Colonic mucosa (tissue), 4 donors: ENCODE measurements around the gene KMT2E. TPM values are rescaled to one million over a fixed set of nuclear protein-coding genes. Genes with fewer than 3 reads are reported as not detected.
A peak's percentile ranks its signal among the peaks of the same experiment; 100 is the strongest.

Source experiments
- DNase-seq: peaks from one replicate; pipeline ENCODE4 v3.0.0-alpha.2; 2020
- H3K27ac ChIP-seq: fragments of 200-600 bp; one replicate; pipeline ENCODE4 v1.8.0; 2021
- H3K27me3 ChIP-seq: fragments of 200-600 bp; one replicate; pipeline ENCODE4 v1.8.0; 2021
- H3K36me3 ChIP-seq: fragments of 200-600 bp; one replicate; pipeline ENCODE4 v1.8.0; 2021
- H3K4me1 ChIP-seq: fragments of 200-600 bp; one replicate; pipeline ENCODE4 v1.8.0; 2021; ENCODE audit warnings: mild to moderate bottlenecking
- H3K4me3 ChIP-seq: fragments of 200-600 bp; one replicate; pipeline ENCODE4 v1.8.0; 2021
- H3K9ac ChIP-seq, 2 donors: one replicate each; pipeline ENCODE4 v1.7.0; 2013; ENCODE audit warnings: control low read depth in 2 of 2, low read depth in 2 of 2, low read length in 2 of 2
- H3K9me3 ChIP-seq: fragments of 200-600 bp; one replicate; pipeline ENCODE4 v1.8.0; 2021
- intact Hi-C: fragments of 100-400 bp; cut with DNase I; formaldehyde crosslinking; loops from one replicate; pipeline ENCODE4 v1.14.1; 2022
- total RNA-seq, 2 donors: library from RNA; stranded (reverse); fragmentation: NEBNext Ultra II Directional in 1 of 2; extraction: Animal tissue kit (Norgen Biotek cat#: 25700) in 1 of 2; gene quantifications; one replicate each; pipeline ENCODE4 v1.2.1, GENCODE V29; 2021
- TF ChIP-seq, protein P1 (sequence below): fragments of 200-600 bp; IDR thresholded peaks from one replicate; pipeline ENCODE4 v1.8.0; 2022; ENCODE audit warnings: antibody characterized with exemption, mild to moderate bottlenecking
- donor health status: healthy.
- donor health status: DM: no; HTN: no; CAD: no.
- donor health status: DM: no; HTN: no; CAD: no.

The KMT2E gene
- total RNA-seq, 2 donors from 2014 or later = 78.6 to 116 TPM

DNA sequence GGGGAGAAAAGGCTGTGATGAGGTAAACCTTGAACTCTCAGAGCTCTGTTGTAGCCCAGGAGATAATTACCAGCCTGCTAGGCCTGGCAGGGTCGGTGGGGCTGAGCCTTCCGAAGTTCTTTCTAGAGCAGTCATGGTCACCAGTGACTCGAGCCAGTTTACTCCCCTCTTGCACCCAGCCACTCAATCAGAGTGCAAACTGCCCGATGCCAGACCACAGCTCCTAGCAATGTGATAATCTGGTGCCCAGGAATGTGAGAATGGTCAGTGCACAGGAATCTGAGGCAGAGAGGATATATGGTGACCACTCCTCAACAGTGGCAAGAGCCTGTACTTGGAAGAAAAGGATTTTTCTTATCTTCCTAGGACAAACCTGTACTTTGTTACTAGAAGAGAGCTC, 46.4 kb upstream of the KMT2E start:
- intact Hi-C loops = no loop called here
- Histone ChIP-seq H3K4me3 (no peak overlapping the region), H3K36me3 (no peaks in the 10 kb centered on the region), H3K9ac (no peak overlapping the region), H3K4me1 (peaks cover 4% of the 10 kb centered on the region), H3K27ac (no peak overlapping the region), H3K9me3 (no peaks in the 10 kb centered on the region), H3K27me3 (no peaks in the 10 kb centered on the region)
- TF ChIP-seq, protein P1, sequence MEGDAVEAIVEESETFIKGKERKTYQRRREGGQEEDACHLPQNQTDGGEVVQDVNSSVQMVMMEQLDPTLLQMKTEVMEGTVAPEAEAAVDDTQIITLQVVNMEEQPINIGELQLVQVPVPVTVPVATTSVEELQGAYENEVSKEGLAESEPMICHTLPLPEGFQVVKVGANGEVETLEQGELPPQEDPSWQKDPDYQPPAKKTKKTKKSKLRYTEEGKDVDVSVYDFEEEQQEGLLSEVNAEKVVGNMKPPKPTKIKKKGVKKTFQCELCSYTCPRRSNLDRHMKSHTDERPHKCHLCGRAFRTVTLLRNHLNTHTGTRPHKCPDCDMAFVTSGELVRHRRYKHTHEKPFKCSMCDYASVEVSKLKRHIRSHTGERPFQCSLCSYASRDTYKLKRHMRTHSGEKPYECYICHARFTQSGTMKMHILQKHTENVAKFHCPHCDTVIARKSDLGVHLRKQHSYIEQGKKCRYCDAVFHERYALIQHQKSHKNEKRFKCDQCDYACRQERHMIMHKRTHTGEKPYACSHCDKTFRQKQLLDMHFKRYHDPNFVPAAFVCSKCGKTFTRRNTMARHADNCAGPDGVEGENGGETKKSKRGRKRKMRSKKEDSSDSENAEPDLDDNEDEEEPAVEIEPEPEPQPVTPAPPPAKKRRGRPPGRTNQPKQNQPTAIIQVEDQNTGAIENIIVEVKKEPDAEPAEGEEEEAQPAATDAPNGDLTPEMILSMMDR = no peak
- DNase-seq = no peak

DNA sequence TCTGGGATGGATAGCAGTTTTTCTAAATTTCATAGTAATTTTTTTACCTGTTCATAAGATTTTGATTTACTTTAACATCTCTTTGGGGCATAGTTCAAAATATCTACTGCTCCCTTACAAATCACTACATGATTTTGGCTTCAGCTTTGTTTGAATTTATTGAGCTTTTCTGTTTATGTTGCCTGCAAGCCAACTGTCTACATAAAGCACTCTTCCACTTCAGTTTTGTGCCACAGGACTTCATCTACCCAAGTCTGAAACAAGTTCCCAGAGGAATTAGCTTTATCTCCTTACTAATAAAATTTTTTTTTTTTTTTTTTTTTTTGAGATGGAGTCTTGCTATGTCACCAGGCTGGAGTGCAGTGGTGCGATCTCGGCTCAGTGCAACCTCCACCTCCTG, 45.4 kb upstream of the KMT2E start:
- Histone ChIP-seq H3K4me1 (peaks cover 5% of the 10 kb centered on the region), H3K4me3 (no peak overlapping the region), H3K9me3 (no peaks in the 10 kb centered on the region), H3K9ac (no peak overlapping the region), H3K27ac (peak overlapping the region; percentile 15), H3K36me3 (no peaks in the 10 kb centered on the region), H3K27me3 (no peaks in the 10 kb centered on the region)
- TF ChIP-seq, protein P1 = no peak
- DNase-seq = no peak
- intact Hi-C loops = no loop called here

DNA sequence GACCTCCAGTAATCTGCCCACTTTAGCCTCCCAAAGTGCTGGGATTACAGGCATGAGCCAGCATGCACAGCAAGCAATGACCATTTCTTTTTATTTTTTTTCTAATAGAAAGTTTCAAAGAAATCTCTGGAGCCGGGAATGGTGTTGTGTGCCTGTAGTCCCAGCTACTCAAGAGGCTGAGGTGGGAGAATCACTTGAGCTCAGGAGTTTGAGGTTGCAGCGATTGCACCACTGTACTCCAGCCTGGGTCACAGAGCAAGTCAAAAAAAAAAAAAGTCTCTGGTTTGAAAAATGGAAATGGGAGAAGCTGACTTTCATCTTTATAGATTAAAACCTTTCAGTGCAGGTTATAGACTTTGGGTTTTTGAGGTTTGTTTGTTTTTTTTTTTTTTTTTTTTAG, 44.8 kb upstream of the KMT2E start:
- TF ChIP-seq, protein P1 = no peak
- Histone ChIP-seq H3K36me3 (no peaks in the 10 kb centered on the region), H3K27ac (peak overlapping the region; percentile 15), H3K9me3 (no peaks in the 10 kb centered on the region), H3K4me1 (peaks cover 4% of the 10 kb centered on the region), H3K9ac (no peak overlapping the region), H3K4me3 (no peak overlapping the region), H3K27me3 (no peaks in the 10 kb centered on the region)
- DNase-seq = no peak
- intact Hi-C loops = no loop called here

DNA sequence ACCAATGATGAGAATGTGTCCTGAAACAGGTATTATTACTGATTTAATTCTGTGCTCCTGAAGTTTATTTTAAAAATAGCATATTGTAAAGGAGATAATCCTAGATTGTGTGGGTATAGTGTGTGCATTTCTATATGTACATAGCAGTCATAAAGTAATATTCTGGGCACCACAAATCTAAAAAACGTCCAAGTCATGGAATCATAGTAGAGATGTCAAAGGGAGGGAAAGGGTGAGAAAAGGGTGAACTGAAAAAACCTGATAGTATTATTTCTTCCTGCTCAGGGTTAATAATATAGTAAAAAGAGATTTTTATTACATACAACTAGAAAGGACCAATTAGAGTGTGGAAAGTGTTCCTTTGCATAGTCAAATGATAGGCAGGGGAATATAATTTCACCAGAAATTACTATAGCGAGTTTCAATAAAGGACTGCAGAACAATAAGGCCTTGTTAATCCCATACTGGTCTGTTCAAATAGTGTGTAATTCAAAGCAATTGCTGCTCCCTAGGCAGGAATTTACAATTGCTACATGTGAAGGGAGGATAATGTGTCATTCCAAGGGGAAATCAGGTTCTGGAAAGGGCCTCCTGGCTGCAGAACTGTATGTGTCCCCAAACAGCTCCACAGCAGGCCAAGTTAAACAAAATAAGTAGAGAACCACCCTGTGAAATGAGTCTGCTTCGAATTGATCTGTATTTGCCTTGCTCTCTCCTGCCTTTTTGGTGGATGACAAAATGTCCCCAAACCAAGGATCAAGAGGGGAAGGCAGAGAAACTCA, 42.5 kb upstream of the KMT2E start:
- Histone ChIP-seq H3K4me3 (no peak overlapping the region), H3K27ac (peak overlapping the region; percentile 85), H3K36me3 (no peaks in the 10 kb centered on the region), H3K9ac (peak overlapping the region in 1 of 2 donors; percentile 67), H3K9me3 (no peaks in the 10 kb centered on the region), H3K4me1 (peaks cover 4% of the 10 kb centered on the region), H3K27me3 (no peaks in the 10 kb centered on the region)
- peak; percentile 70 for DNase-seq
- intact Hi-C loops = no loop called here
- TF ChIP-seq, protein P1 = no peak

DNA sequence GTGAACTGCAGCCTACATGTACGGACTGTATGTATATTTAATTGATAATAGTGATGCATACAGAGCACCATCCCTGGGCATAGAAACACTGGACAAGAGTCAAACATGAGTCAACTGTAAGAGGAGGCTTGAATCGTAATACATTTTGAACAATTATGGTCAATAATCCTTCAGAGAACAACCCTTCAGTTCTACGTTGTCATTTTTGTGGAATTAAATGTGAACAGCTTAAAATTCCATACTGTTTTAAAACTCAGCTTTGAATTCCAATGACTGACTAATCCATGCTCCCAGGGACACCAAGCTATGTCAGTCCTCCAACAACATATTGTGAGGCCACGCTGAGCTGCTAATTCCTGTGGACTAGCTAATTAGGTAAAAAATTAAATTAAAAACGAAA, 41.5 kb upstream of the KMT2E start:
- Histone ChIP-seq H3K27me3 (no peaks in the 10 kb centered on the region), H3K36me3 (no peaks in the 10 kb centered on the region), H3K4me1 (peaks cover 7% of the 10 kb centered on the region), H3K27ac (peak overlapping the region; percentile 85), H3K9ac (peak overlapping the region in 1 of 2 donors; percentile 67), H3K4me3 (no peak overlapping the region), H3K9me3 (no peaks in the 10 kb centered on the region)
- no peak for DNase-seq
- intact Hi-C loops = no loop called here
- TF ChIP-seq, protein P1 = no peak
